B cell (primary cell): ENCODE data around the gene ATP8B1. TPM values are rescaled to one million over a fixed set of nuclear protein-coding genes. Genes with fewer than 3 reads are reported as not detected.

ENCODE experiments used
- ATAC-seq: fragments of 200-7000 bp; cut with Tn5 transposase; one replicate; pipeline ENCODE4 v1.10.0; 2021; ENCODE audit warnings: low read depth, mild to moderate bottlenecking, moderate number of reproducible peaks, moderate library complexity
- CTCF ChIA-PET: fragments of 350-600 bp; sonication (Branson Sonifier 250); formaldehyde crosslinking; loops from one replicate; lab custom pipeline; 2021; ENCODE audit warnings: antibody characterized with exemption, inconsistent platforms; lab: Charles Lee
- POLR2A ChIA-PET: fragments of 350-600 bp; sonication (Branson Sonifier 250); formaldehyde crosslinking; loops from one replicate; lab custom pipeline; 2021; ENCODE audit warnings: antibody characterized with exemption; lab: Charles Lee
- DNase-seq: peaks from one replicate; pipeline ENCODE4 v3.0.0; 2013
- H2AFZ ChIP-seq: 2 replicates; pipeline ENCODE4 v1.6.1; 2012; ENCODE audit warnings: mild to moderate bottlenecking, low read depth, low read length; ENCODE audit not compliant: insufficient read depth, poor library complexity, severe bottlenecking
- H3K27ac ChIP-seq, 2 donors: 1 replicate in 1 of 2; 2 replicates in 1 of 2; pipeline ENCODE4 v1.5.1; 2012 to 2013; ENCODE audit warnings: low read length in 2 of 2, mild to moderate bottlenecking in 2 of 2, moderate library complexity in 1 of 2
- H3K27me3 ChIP-seq, 4 experiments: fragments of 200-600 bp in 1 of 4; sonication (generic) in 1 of 4; replicated peaks in 1 of 4; 1 replicate in 2 of 4; 2 replicates in 2 of 4; pipeline versions ENCODE4 v1.6.1 to v1.7.0; 2013 to 2016; ENCODE audit warnings: low read length in 3 of 4, mild to moderate bottlenecking in 2 of 4, mixed read lengths in 1 of 4, moderate library complexity in 1 of 4; ENCODE audit not compliant: insufficient read depth in 4 of 4, control insufficient read depth in 3 of 4; ENCODE audit errors: control extremely low read depth in 1 of 4
- H3K36me3 ChIP-seq, 2 experiments: replicated peaks in 1 of 2; 1 replicate in 1 of 2; 2 replicates in 1 of 2; pipeline versions ENCODE4 v1.6.1 to v1.7.1; 2013; ENCODE audit warnings: low read length in 1 of 2; ENCODE audit not compliant: insufficient read depth in 2 of 2, control insufficient read depth in 1 of 2; ENCODE audit errors: control extremely low read depth in 1 of 2, extremely low read depth in 1 of 2
- H3K4me1 ChIP-seq, 2 donors: fragments of 200-600 bp in 1 of 2; sonication (generic) in 1 of 2; 1 replicate in 1 of 2; 2 replicates in 1 of 2; pipeline versions ENCODE4 v1.5.1 to v1.6.1; 2013 to 2017; ENCODE audit warnings: low read length in 2 of 2; ENCODE audit not compliant: control insufficient read depth in 2 of 2, insufficient read depth in 2 of 2
- H3K4me2 ChIP-seq: replicated peaks from 2 replicates; pipeline ENCODE3; 2012; ENCODE audit warnings: mild to moderate bottlenecking, low read depth, low read length; ENCODE audit not compliant: poor library complexity, severe bottlenecking
- H3K4me3 ChIP-seq, 5 experiments: fragments of 200-600 bp in 1 of 5; sonication (generic) in 1 of 5; 1 replicate in 3 of 5; 2 replicates in 2 of 5; pipeline versions ENCODE4 v1.5.1 to v1.7.0; 2011 to 2016; ENCODE audit warnings: low read length in 4 of 5, mild to moderate bottlenecking in 4 of 5, low read depth in 2 of 5, control low read depth in 1 of 5, moderate library complexity in 1 of 5; ENCODE audit not compliant: insufficient read depth in 1 of 5; ENCODE audit errors: control extremely low read depth in 1 of 5, extremely low read depth in 1 of 5
- H3K79me2 ChIP-seq: fragments of 200-600 bp; sonication (generic); one replicate; pipeline ENCODE4 v1.6.0; 2016; ENCODE audit warnings: low read length; ENCODE audit not compliant: control insufficient read depth, insufficient read depth
- H3K9ac ChIP-seq: fragments of 200-600 bp; sonication (generic); 2 replicates; pipeline ENCODE4 v1.6.1; 2017; ENCODE audit warnings: mild to moderate bottlenecking, low read length, moderate library complexity
- H3K9me3 ChIP-seq, 3 donors: one replicate each; pipeline versions ENCODE4 v1.6.1 to v1.7.1; 2013; ENCODE audit warnings: low read length in 2 of 3; ENCODE audit not compliant: control insufficient read depth in 2 of 3, insufficient read depth in 1 of 3; ENCODE audit errors: control extremely low read depth in 1 of 3
- H4K20me1 ChIP-seq: 2 replicates; pipeline ENCODE4 v1.6.0; 2012; ENCODE audit warnings: mild to moderate bottlenecking, low read length; ENCODE audit not compliant: insufficient read depth, control insufficient read depth, poor library complexity, severe bottlenecking
- H3K27ac Mint-ChIP-seq: one replicate; pipeline ENCODE4 v1.8.0; 2021; ENCODE audit warnings: mixed read lengths
- H3K27me3 Mint-ChIP-seq: one replicate; pipeline ENCODE4 v1.8.0; 2021; ENCODE audit warnings: mixed read lengths
- H3K4me1 Mint-ChIP-seq: one replicate; pipeline ENCODE4 v1.8.0; 2021; ENCODE audit warnings: mixed read lengths
- H3K4me3 Mint-ChIP-seq: one replicate; pipeline ENCODE4 v1.8.0; 2021; ENCODE audit warnings: mixed read lengths
- H3K9me3 Mint-ChIP-seq: one replicate; pipeline ENCODE4 v1.8.0; 2022; ENCODE audit warnings: mixed read lengths; ENCODE audit not compliant: insufficient read depth
- EZH2 ChIP-seq: IDR thresholded peaks from 2 replicates; pipeline ENCODE4 v1.6.1; 2012; ENCODE audit warnings: borderline replicate concordance, low read depth, mild to moderate bottlenecking, moderate library complexity, low read length; ENCODE audit not compliant: insufficient read depth, poor library complexity, severe bottlenecking
- WGBS: methylation state at CpG from one replicate; pipeline ENCODE4 v1.1.5; 2013; ENCODE audit warnings: missing lambda C conversion rate; ENCODE audit not compliant: insufficient coverage; 5-methylcytosine and 5-hydroxymethylcytosine counted together
- intact Hi-C: fragments of 100-400 bp; cut with micrococcal nuclease; formaldehyde crosslinking; loops from one replicate; pipeline ENCODE4 v1.10.0; 2022
- polyA plus RNA-seq: library from polyadenylated mRNA; depleted of rRNA; stranded (reverse); fragments of >200 nt; gene quantifications from 2 replicates; pipeline ENCODE4 v1.2.3, GENCODE V29; 2012
- total RNA-seq, 2 donors: library from RNA; stranded (reverse); fragments of 120-200 nt in 1 of 2; gene quantifications; 1 replicate in 1 of 2; 2 replicates in 1 of 2; pipeline versions ENCODE4 v1.2.3 to v1.2.4, GENCODE V29; 2013 to 2022
- TF ChIP-seq, protein P1 (sequence below): fragments of 200-600 bp; IDR thresholded peaks from one replicate; pipeline ENCODE4 v1.8.0; 2022; ENCODE audit warnings: antibody characterized with exemption, mild to moderate bottlenecking

ATP8B1 gene
- total and polyA plus RNA-seq, 2 donors (not counting 1 experiment from before 2014, with no cell fraction given): 0.27 TPM; not detected in 1

DNA sequence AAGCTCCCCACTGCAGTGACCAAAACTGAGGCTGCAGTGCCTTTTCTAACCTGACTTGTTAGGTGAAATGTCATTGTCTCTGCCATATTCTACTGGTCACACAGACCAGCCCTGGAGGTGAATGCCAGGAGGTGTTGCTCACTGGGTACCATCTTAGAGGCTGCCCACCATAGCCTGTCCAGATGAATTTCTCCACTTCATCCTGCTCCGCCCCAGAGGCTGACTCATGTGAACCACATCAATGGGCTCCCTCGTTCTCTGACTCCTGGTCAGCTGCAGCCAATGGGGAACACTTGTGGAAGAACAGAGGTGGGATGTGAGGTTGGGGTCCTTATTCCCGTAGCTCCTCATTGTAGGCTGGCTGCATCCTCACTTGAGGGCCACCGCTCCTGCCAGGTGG is 178.1 kb downstream of the ATP8B1 start:
- H3K27ac Mint-ChIP-seq: peak overlapping the region; percentile 41
- CTCF ChIA-PET: interaction anchor here (0.6 kb wide), 1 partner anchor 43 kb away, joined by 3 read pairs; no protein-coding TSS in a partner anchor
- DNase-seq (no peak), ATAC-seq (no peak)
- POLR2A ChIA-PET: interaction anchor here (1.3 kb wide), 1 partner anchor 124 kb away, joined by 4 read pairs; no protein-coding TSS in a partner anchor
- no peak overlapping the region for H3K27ac ChIP-seq
- H3K4me1 Mint-ChIP-seq: peaks cover 23% of the 10 kb centered on the region
- H3K4me3 ChIP-seq: no peak overlapping the region
- H3K9me3 ChIP-seq: no peaks in the 10 kb centered on the region
- H3K4me3 Mint-ChIP-seq: no peak overlapping the region
- H2AFZ ChIP-seq: no peak overlapping the region
- H3K4me1 ChIP-seq: peaks cover 11 to 24% of the 10 kb centered on the region in 2 donors
- peaks cover 14% of the 10 kb centered on the region for H3K79me2 ChIP-seq
- H4K20me1 ChIP-seq: no peaks in the 10 kb centered on the region
- no peak overlapping the region for H3K9ac ChIP-seq
- intact Hi-C loops: loop anchor here (5.0 to 10.0 kb wide), 2 partner anchors 970 to 1512 kb away; partner anchors contain the start of genes SEC11C and WDR7
- no peak overlapping the region for H3K4me2 ChIP-seq
- no peaks in the 10 kb centered on the region for H3K9me3 Mint-ChIP-seq
- TF ChIP-seq, protein P1, sequence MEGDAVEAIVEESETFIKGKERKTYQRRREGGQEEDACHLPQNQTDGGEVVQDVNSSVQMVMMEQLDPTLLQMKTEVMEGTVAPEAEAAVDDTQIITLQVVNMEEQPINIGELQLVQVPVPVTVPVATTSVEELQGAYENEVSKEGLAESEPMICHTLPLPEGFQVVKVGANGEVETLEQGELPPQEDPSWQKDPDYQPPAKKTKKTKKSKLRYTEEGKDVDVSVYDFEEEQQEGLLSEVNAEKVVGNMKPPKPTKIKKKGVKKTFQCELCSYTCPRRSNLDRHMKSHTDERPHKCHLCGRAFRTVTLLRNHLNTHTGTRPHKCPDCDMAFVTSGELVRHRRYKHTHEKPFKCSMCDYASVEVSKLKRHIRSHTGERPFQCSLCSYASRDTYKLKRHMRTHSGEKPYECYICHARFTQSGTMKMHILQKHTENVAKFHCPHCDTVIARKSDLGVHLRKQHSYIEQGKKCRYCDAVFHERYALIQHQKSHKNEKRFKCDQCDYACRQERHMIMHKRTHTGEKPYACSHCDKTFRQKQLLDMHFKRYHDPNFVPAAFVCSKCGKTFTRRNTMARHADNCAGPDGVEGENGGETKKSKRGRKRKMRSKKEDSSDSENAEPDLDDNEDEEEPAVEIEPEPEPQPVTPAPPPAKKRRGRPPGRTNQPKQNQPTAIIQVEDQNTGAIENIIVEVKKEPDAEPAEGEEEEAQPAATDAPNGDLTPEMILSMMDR: no peak
- TF ChIP-seq EZH2: no peak
- no peaks in the 10 kb centered on the region for H3K27me3 Mint-ChIP-seq
- WGBS: 91% methylated on average over 3 of the region's 4 CpGs
- no peaks in the 10 kb centered on the region for H3K27me3 ChIP-seq
- H3K36me3 ChIP-seq: no peaks in the 10 kb centered on the region

- H3K27ac ChIP-seq: peak overlapping the region; percentile 86 to 88
- Mint-ChIP-seq H3K27ac (peak overlapping the region; percentile 95), H3K4me1 (peaks cover 32% of the 10 kb centered on the region), H3K27me3 (no peaks in the 10 kb centered on the region), H3K4me3 (peak overlapping the region; percentile 93), H3K9me3 (no peaks in the 10 kb centered on the region)
- TF ChIP-seq EZH2: no peak
- TF ChIP-seq, protein P1: no peak
- no peaks in the 10 kb centered on the region for H3K27me3 ChIP-seq
- 1% methylated on average over 20 of the region's 20 CpGs for whole genome bisulfite sequencing
- H2AFZ ChIP-seq: peak overlapping the region; percentile 88
- ATAC-seq (peak; percentile 4), DNase-seq (no peak)
- CTCF ChIA-PET: interaction anchor here (0.9 to 2.1 kb wide), 5 partner anchors 8 to 238 kb away, joined by 3 to 14 read pairs (median 4); no protein-coding TSS in a partner anchor
- H3K4me1 ChIP-seq: peaks cover 11 to 24% of the 10 kb centered on the region in 2 donors
- no peaks in the 10 kb centered on the region for H3K9me3 ChIP-seq
- peaks cover 0 to 13% of the 10 kb centered on the region in 2 experiments for H3K36me3 ChIP-seq
- H3K79me2 ChIP-seq: peaks cover 43% of the 10 kb centered on the region
- peak overlapping the region; percentile 79 for H3K4me2 ChIP-seq
- intact Hi-C loops: loop anchor here (1.0 to 10.0 kb wide), 4 partner anchors 9 to 1516 kb away; partner anchors contain the start of genes FECH, SEC11C and WDR7
- peak overlapping the region; percentile 63 for H3K9ac ChIP-seq
- POLR2A ChIA-PET: interaction anchor here (0.7 to 2.1 kb wide), 3 partner anchors 9 to 448 kb away, joined by 7 to 35 read pairs (median 11); no protein-coding TSS in a partner anchor
- H3K4me3 ChIP-seq: peak overlapping the region; percentile 85 to 90 (median 89)
- H4K20me1 ChIP-seq: no peaks in the 10 kb centered on the region
Observed at GRCh38 chr18:57621246-57621604, 181.9 kb downstream of the ATP8B1 start.
